WTC11 (cell line): ENCODE measurements around the gene NUTM2A.
"Not testable (repeated sequence)": the region's sequence is repeated elsewhere in the genome, so short reads cannot be mapped to it uniquely, and the experiment has no call there.

Source experiments
- ATF2 ChIP-seq: sonication (generic); formaldehyde crosslinking; IDR thresholded peaks from 2 replicates; pipeline ENCODE4 v1.8.1; 2022; ENCODE audit warnings: low read depth, missing genetic modification reagents, borderline replicate concordance
- ATF3 ChIP-seq: sonication (generic); formaldehyde crosslinking; conservative IDR thresholded peaks from 2 replicates; pipeline ENCODE4 v1.8.1; 2022; ENCODE audit warnings: mild to moderate bottlenecking, missing genetic modification reagents
- ATF6 ChIP-seq: sonication (generic); formaldehyde crosslinking; IDR thresholded peaks from 2 replicates; pipeline ENCODE4 v1.8.1; 2023; ENCODE audit warnings: mild to moderate bottlenecking, missing genetic modification reagents
- CREB1 ChIP-seq: sonication (generic); formaldehyde crosslinking; IDR thresholded peaks from 2 replicates; pipeline ENCODE4 v1.8.0; 2023; ENCODE audit warnings: mild to moderate bottlenecking, missing genetic modification reagents
- CTCF ChIP-seq: fragments of 200-600 bp; IDR thresholded peaks from 2 replicates; pipeline ENCODE4 v1.8.0; 2022; ENCODE audit warnings: antibody characterized with exemption
- E2F4 ChIP-seq: sonication (generic); formaldehyde crosslinking; IDR thresholded peaks from 2 replicates; pipeline ENCODE4 v1.8.1; 2022; ENCODE audit warnings: low read depth, mild to moderate bottlenecking, moderate library complexity, missing genetic modification reagents, borderline replicate concordance
- FOXJ3 ChIP-seq: sonication (generic); formaldehyde crosslinking; IDR thresholded peaks from 2 replicates; pipeline ENCODE4 v1.9.0; 2021; ENCODE audit warnings: missing genetic modification reagents, mild to moderate bottlenecking, borderline replicate concordance
- HMGXB4 ChIP-seq: sonication (generic); formaldehyde crosslinking; IDR thresholded peaks from 2 replicates; pipeline ENCODE4 v1.8.1; 2023; ENCODE audit warnings: mild to moderate bottlenecking, moderate library complexity, missing genetic modification reagents
- JUN ChIP-seq: sonication (generic); formaldehyde crosslinking; IDR thresholded peaks from 2 replicates; pipeline ENCODE4 v1.8.0; 2023; ENCODE audit warnings: mild to moderate bottlenecking, missing genetic modification reagents
- PRDM15 ChIP-seq: sonication (generic); formaldehyde crosslinking; IDR thresholded peaks from 2 replicates; pipeline ENCODE4 v1.8.0; 2022; ENCODE audit warnings: missing genetic modification reagents
- SP1 ChIP-seq: sonication (generic); formaldehyde crosslinking; conservative IDR thresholded peaks from 2 replicates; pipeline ENCODE4 v1.8.1; 2022; ENCODE audit warnings: missing genetic modification reagents
- ZNF263 ChIP-seq: sonication (generic); formaldehyde crosslinking; IDR thresholded peaks from 2 replicates; pipeline ENCODE4 v1.8.1; 2022; ENCODE audit warnings: low read depth, mild to moderate bottlenecking, moderate library complexity, missing genetic modification reagents
- ZNF423 ChIP-seq: fragments of 250-450 bp; sonication (Bioruptor Pico); IDR thresholded peaks from 2 replicates; pipeline ENCODE4 v2.1.2; 2022; ENCODE audit warnings: mild to moderate bottlenecking, moderate library complexity

- TF ChIP-seq PRDM15 (CRISPR knock-in tag); CTCF; ATF6 (CRISPR knock-in tag); E2F4 (CRISPR knock-in tag); FOXJ3; SP1 (CRISPR knock-in tag); HMGXB4 (CRISPR knock-in tag); ATF2 (CRISPR knock-in tag); CREB1; ZNF263 (CRISPR knock-in tag); JUN (CRISPR knock-in tag); ATF3 (CRISPR knock-in tag); ZNF423: not testable (repeated sequence)
Measured at GRCh38 chr10:87247335-87247734, 22.1 kb downstream of the NUTM2A start.
